Measurements from ENCODE around the gene ISY1.

The ISY1 gene

GRCh38 chr3:129087138-129087702, 73.6 kb downstream of the ISY1 start:
- DNase-seq (ENCODE audit: low spot score), result peak; percentile 73

- DNase-seq (ENCODE audit: low spot score), result no peak
Measured at GRCh38 chr3:129085818-129086217, 75.0 kb downstream of the ISY1 start.

- no peak for DNase-seq (ENCODE audit: low spot score)
Measured at GRCh38 chr3:129085165-129085715, 75.6 kb downstream of the ISY1 start.

- DNase-seq (ENCODE audit: low spot score), result no peak
Measured at GRCh38 chr3:129084501-129084900, 76.4 kb downstream of the ISY1 start.

- DNase-seq (ENCODE audit: low spot score), result no peak
Measured at GRCh38 chr3:129082026-129082425, 78.8 kb downstream of the ISY1 start.

GRCh38 chr3:129081503-129081902, 79.4 kb downstream of the ISY1 start:
- no peak for DNase-seq (ENCODE audit: low spot score)

- DNase-seq (ENCODE audit: low spot score), result no peak
Measured at GRCh38 chr3:129078510-129078909, 82.4 kb downstream of the ISY1 start.
